GM12801 (cell line): ENCODE results near the gene TDRD10.

ENCODE experiments used
- TF ChIP-seq, protein P1 (sequence below): IDR thresholded peaks from one replicate; pipeline ENCODE4 v1.5.1; 2011; ENCODE audit warnings: control low read depth; ENCODE audit not compliant: insufficient read length; ENCODE audit errors: extremely low read depth

Gene TDRD10

GRCh38 chr1:154571244-154571963 is 69.4 kb downstream of the TDRD10 start:
- TF ChIP-seq, protein P1, sequence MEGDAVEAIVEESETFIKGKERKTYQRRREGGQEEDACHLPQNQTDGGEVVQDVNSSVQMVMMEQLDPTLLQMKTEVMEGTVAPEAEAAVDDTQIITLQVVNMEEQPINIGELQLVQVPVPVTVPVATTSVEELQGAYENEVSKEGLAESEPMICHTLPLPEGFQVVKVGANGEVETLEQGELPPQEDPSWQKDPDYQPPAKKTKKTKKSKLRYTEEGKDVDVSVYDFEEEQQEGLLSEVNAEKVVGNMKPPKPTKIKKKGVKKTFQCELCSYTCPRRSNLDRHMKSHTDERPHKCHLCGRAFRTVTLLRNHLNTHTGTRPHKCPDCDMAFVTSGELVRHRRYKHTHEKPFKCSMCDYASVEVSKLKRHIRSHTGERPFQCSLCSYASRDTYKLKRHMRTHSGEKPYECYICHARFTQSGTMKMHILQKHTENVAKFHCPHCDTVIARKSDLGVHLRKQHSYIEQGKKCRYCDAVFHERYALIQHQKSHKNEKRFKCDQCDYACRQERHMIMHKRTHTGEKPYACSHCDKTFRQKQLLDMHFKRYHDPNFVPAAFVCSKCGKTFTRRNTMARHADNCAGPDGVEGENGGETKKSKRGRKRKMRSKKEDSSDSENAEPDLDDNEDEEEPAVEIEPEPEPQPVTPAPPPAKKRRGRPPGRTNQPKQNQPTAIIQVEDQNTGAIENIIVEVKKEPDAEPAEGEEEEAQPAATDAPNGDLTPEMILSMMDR, result no peak

DNA sequence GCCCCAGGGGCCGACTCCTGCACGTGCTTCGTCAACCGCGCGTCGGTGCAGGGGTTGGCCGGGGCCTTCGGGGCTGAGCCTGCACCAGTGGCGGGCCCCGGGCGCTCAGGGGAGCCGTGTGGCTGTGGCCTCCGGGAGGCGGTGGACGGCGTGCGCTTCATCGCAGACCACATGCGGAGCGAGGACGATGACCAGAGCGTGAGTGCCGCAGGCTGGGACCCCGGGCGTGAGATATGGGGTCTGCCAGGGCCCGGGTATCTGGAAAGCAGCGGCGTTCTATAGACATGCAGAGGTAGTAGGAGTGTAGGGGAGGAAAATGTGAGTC is 69.9 kb downstream of the TDRD10 start:
- TF ChIP-seq, protein P1, result no peak

DNA sequence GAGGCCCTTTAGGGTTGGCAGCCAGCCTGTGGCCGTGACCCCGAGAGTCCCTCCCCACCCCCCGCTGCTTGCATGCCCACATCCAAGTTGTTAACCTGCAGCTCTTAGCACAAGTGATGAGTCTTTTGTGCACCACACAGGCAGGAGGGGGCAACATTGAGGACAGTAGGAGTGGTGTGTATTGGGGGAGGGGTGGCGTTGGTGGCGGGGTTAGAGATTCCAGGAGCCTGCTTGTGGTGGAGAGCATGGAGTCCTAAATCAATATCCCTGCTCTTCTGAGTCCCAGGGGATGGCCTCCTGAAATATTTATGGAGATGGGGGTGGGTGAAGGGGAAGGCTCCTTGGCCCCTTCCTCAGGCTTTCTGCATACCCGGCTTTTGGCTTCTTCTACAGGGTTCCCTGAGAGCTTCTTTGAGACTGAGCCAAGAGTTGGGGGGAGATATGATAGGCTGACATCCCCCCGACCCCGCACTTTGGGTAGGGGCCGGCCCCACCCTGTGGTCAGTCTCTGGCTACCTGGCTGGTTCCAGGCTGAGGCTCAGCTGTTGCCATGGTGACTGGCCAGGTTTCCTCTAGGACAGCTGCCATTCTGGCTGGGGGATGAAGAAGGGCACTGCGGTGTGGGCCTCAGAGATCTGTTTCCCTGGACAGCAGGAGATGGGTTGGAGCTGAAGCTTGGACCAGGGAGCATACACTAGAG is 70.6 kb downstream of the TDRD10 start:
- TF ChIP-seq, protein P1, result no peak

- TF ChIP-seq, protein P1, result no peak
These were observed 71.1 kb downstream of the TDRD10 start for GRCh38 chr1:154573168-154573510.

DNA sequence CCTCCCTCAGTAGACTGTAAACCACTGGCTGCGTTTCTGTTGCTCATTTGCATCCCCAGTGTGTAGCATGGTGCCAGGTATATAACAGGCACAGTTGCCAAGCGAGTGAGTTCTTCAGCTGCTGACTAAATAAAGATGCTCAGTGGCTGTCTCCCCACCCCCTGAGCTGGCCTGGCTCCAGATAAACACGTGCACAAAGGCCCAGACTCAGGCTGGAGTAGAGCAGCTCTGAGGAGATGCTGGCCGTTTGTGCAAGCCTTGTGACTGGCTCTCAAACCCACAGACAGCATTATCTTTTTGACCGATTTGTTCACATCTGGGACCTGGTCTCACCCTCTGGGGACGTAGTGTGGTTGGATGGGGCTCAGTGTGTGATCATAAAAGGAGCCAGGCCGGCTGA is 72.7 kb downstream of the TDRD10 start:
- TF ChIP-seq, protein P1, result no peak

- TF ChIP-seq, protein P1, result no peak
These were observed 73.3 kb downstream of the TDRD10 start for GRCh38 chr1:154575147-154575927.

DNA sequence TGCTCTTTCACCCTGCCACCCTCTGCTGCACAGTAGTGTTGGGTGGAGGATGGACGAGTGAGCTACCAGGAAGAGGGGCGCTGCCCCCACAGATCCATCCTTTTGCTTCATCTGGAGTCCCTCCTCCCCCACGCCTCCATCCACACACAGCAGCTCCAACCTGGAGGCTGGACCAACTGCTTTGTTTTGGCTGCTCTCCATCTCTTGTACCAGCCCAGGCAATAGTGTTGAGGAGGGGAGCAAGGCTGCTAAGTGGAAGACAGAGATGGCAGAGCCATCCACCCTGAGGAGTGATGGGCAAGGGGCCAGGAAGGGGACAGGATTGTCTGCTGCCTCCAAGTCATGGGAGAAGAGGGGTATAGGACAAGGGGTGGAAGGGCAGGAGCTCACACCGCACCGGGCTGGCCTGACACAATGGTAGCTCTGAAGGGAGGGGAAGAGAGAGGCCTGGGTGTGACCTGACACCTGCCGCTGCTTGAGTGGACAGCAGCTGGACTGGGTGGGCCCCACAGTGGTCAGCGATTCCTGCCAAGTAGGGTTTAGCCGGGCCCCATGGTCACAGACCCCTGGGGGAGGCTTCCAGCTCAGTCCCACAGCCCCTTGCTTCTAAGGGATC is 74.0 kb downstream of the TDRD10 start:
- TF ChIP-seq, protein P1, result no peak
